ENCODE results near the gene MAPK10.

MAPK10 gene

DNA sequence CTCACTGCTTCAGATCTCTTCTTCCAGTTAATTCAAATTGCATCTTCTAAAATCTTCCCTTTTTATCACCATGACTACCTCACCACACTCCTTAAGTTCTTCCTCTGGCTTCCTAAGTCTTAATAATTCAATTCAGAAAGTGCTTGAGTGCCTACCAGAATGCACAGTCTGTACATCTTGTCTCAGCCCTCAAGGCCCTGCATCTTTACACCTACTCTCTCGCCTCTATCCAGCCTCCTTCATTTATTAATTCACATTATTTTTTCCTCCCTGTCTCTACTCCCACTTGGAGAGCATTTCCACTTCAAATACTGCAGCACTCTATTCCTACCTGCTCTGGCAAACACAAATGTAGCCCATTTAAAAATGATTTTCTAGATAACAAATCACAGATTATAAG, 90.5 kb downstream of the MAPK10 start:
- no peak for TF ChIP-seq CTCF (IDR thresholded peaks at IDR 0.05; ENCODE audit: extremely low read depth, missing control alignments)
- DNase-seq (ENCODE audit: low spot score) = no peak

GRCh38 chr4:86264241-86264640, 95.6 kb downstream of the MAPK10 start:
- no peak for TF ChIP-seq CTCF (IDR thresholded peaks at IDR 0.05; ENCODE audit: extremely low read depth, missing control alignments)
- DNase-seq (ENCODE audit: low spot score) = no peak

GRCh38 chr4:86261636-86262035, 98.2 kb downstream of the MAPK10 start:
- DNase-seq (ENCODE audit: low spot score) = no peak
- no peak for TF ChIP-seq CTCF (IDR thresholded peaks at IDR 0.05; ENCODE audit: extremely low read depth, missing control alignments)

GRCh38 chr4:86256086-86256485, 103.8 kb downstream of the MAPK10 start:
- no peak for TF ChIP-seq CTCF (IDR thresholded peaks at IDR 0.05; ENCODE audit: extremely low read depth, missing control alignments)
- no peak for DNase-seq (ENCODE audit: low spot score)

- TF ChIP-seq CTCF (IDR thresholded peaks at IDR 0.05; ENCODE audit: extremely low read depth, missing control alignments) = no peak
- DNase-seq (ENCODE audit: low spot score) = no peak
Observed at GRCh38 chr4:86250619-86251018, 109.2 kb downstream of the MAPK10 start.

DNA sequence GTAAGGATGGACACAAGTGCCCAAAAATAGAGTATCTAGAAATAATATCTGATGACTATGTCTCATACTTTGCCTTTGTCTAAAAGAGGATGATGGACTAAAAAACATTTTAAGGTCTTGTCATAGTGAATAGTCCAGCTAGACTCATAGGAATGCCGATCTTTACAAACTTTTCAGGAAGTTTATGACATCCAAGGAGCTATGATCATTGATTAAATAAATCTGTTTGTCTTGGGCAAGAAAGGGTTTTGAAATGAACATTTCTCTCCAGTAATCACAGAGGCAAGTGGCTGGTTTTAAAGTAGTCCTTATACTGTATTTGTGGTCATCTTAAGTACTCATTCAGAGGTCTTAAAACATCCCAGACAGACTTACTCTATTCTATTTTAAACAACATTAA, 109.8 kb downstream of the MAPK10 start:
- TF ChIP-seq CTCF (IDR thresholded peaks at IDR 0.05; ENCODE audit: extremely low read depth, missing control alignments) = no peak
- DNase-seq (ENCODE audit: low spot score) = no peak

DNA sequence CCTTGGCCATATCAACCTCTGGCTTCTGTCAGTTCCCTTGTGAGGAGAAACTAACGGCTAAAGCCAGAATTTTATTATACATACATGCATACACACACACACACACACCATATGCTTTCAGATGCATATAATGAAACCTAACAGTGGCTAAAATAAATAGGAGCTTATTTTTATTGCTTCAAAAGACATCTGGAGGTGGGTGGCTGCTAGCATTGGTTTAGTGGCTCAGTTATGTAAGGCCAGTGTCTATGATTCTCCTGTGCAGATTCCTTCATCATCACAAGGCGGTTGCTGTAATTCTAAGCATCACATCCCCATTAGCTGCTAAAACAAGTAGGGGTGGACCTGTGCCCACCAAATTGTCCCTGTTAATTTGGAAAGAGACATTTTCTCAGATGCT, 110.8 kb downstream of the MAPK10 start:
- no peak for TF ChIP-seq CTCF (IDR thresholded peaks at IDR 0.05; ENCODE audit: extremely low read depth, missing control alignments)
- no peak for DNase-seq (ENCODE audit: low spot score)
